Parathyroid adenoma (tissue), 2 donors: Measurements from ENCODE around the gene SAMD4A.

Source experiments
- H2AFZ ChIP-seq: fragments of 300-600 bp; sonication (generic); one replicate; pipeline ENCODE4 v1.7.0; 2017; ENCODE audit warnings: antibody characterized with exemption, mild to moderate bottlenecking
- H3K27ac ChIP-seq: fragments of 300-600 bp; sonication (generic); one replicate; pipeline ENCODE4 v1.7.0; 2017
- H3K27me3 ChIP-seq: fragments of 300-600 bp; sonication (generic); one replicate; pipeline ENCODE4 v1.7.0; 2017; ENCODE audit warnings: low read length; ENCODE audit not compliant: control insufficient read depth, insufficient read depth
- H3K36me3 ChIP-seq: fragments of 300-600 bp; sonication (generic); one replicate; pipeline ENCODE4 v1.7.0; 2017; ENCODE audit warnings: low read length; ENCODE audit not compliant: control insufficient read depth, insufficient read depth
- H3K4me1 ChIP-seq: fragments of 300-600 bp; sonication (generic); one replicate; pipeline ENCODE4 v1.7.0; 2017; ENCODE audit warnings: control low read depth
- H3K4me2 ChIP-seq: fragments of 300-600 bp; sonication (generic); one replicate; pipeline ENCODE4 v1.7.0; 2017; ENCODE audit warnings: low read length
- H3K4me3 ChIP-seq: fragments of 300-600 bp; sonication (generic); one replicate; pipeline ENCODE4 v1.7.0; 2017; ENCODE audit warnings: low read depth, low read length
- H3K79me2 ChIP-seq: fragments of 300-600 bp; sonication (generic); one replicate; pipeline ENCODE4 v1.7.0; 2017; ENCODE audit warnings: control low read depth
- H3K9ac ChIP-seq: fragments of 300-600 bp; sonication (generic); one replicate; pipeline ENCODE4 v1.7.0; 2017; ENCODE audit warnings: mild to moderate bottlenecking
- H3K9me3 ChIP-seq: fragments of 300-600 bp; sonication (generic); one replicate; pipeline ENCODE4 v1.7.0; 2017; ENCODE audit warnings: low read length; ENCODE audit not compliant: control insufficient read depth
- TF ChIP-seq, protein P1 (sequence below): fragments of 300-600 bp; sonication (generic); IDR thresholded peaks from one replicate; pipeline ENCODE4 v1.7.0; 2017; ENCODE audit warnings: antibody characterized with exemption, mild to moderate bottlenecking
- donor health status: primary hyperparathyroidism.

SAMD4A gene

GRCh38 chr14:54776361-54777001 lies 209.6 kb downstream of the SAMD4A start:
- TF ChIP-seq, protein P1, sequence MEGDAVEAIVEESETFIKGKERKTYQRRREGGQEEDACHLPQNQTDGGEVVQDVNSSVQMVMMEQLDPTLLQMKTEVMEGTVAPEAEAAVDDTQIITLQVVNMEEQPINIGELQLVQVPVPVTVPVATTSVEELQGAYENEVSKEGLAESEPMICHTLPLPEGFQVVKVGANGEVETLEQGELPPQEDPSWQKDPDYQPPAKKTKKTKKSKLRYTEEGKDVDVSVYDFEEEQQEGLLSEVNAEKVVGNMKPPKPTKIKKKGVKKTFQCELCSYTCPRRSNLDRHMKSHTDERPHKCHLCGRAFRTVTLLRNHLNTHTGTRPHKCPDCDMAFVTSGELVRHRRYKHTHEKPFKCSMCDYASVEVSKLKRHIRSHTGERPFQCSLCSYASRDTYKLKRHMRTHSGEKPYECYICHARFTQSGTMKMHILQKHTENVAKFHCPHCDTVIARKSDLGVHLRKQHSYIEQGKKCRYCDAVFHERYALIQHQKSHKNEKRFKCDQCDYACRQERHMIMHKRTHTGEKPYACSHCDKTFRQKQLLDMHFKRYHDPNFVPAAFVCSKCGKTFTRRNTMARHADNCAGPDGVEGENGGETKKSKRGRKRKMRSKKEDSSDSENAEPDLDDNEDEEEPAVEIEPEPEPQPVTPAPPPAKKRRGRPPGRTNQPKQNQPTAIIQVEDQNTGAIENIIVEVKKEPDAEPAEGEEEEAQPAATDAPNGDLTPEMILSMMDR, result no peak
- Histone ChIP-seq H3K4me1 (peaks cover 10% of the 10 kb centered on the region), H3K27me3 (no peaks in the 10 kb centered on the region), H3K9me3 (no peaks in the 10 kb centered on the region), H3K4me3 (no peak overlapping the region), H3K9ac (no peak overlapping the region), H3K27ac (no peak overlapping the region), H3K4me2 (no peak overlapping the region), H3K79me2 (no peaks in the 10 kb centered on the region), H2AFZ (no peak overlapping the region), H3K36me3 (no peaks in the 10 kb centered on the region)

- Histone ChIP-seq H3K36me3 (no peaks in the 10 kb centered on the region), H2AFZ (no peak overlapping the region), H3K79me2 (no peaks in the 10 kb centered on the region), H3K27ac (no peak overlapping the region), H3K9me3 (no peaks in the 10 kb centered on the region), H3K4me2 (no peak overlapping the region), H3K9ac (no peak overlapping the region), H3K4me3 (no peak overlapping the region), H3K4me1 (peaks cover 10% of the 10 kb centered on the region), H3K27me3 (no peaks in the 10 kb centered on the region)
- TF ChIP-seq, protein P1, result no peak
Observed at GRCh38 chr14:54777395-54777794, 210.5 kb downstream of the SAMD4A start.

DNA sequence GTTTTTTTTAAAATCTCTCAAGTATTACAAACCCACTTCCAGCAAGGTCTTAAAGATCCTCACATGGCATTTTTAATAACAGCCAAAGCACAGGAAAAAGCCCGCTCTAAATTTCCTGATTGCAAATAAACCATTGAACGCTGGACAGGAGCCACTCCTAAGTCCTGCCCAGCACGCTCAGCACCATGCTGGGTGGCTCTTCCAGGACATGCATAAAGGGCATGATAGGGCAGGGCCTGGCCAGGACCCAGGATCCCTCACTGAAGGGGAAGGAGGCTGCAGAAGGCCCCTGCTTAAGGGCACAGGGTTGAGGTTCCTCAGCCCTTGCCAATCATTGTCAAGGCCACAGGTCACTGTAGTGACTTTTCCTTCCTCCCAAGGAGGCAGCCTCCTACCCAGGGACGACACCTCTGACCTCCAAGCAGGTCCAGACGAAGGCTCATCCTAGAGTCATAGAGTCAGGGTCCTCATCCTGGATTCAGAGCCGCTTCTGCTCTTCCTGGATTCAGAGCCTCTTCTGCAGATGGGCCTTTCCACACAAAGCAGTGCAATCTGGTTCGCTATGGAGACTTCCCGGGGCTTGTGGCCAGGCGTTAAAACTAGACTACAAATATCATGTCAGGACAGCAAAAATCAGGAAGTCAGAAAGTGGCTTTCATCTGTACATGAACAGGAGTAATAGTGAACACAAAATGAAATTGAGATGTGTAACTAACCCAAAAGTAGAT lies 211.9 kb downstream of the SAMD4A start:
- Histone ChIP-seq H3K4me1 (no peaks in the 10 kb centered on the region), H3K9ac (no peak overlapping the region), H3K27ac (no peak overlapping the region), H2AFZ (no peak overlapping the region), H3K9me3 (no peaks in the 10 kb centered on the region), H3K27me3 (no peaks in the 10 kb centered on the region), H3K79me2 (no peaks in the 10 kb centered on the region), H3K4me2 (no peak overlapping the region), H3K36me3 (no peaks in the 10 kb centered on the region), H3K4me3 (no peak overlapping the region)
- TF ChIP-seq, protein P1, result no peak

DNA sequence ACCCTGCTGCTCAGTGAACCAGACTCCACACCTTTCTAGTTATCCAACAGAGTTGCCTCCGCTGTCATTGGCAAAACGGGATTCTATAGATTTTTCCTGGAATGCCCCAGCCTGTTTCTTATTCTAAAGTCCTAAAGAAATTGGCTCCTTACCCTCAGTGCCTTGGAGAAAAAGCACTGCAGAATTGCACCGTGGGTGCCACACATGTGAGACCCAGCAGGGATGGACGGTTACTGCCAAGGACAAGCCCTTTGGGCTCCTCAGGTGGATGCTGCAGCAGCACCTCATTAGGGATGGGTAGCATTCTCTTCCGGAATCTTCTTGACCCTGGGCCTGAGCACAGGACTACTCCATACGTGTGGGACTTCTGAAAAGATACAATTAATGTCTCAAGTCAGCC lies 214.2 kb downstream of the SAMD4A start:
- TF ChIP-seq, protein P1, result no peak
- no peaks in the 10 kb centered on the region for H3K36me3 ChIP-seq

More for the DNA sequence above, 214.2 kb downstream of the SAMD4A start:
- no peak overlapping the region for H2AFZ ChIP-seq
- peaks cover 3% of the 10 kb centered on the region for H3K4me1 ChIP-seq
- H3K9ac ChIP-seq, result no peak overlapping the region
- H3K27ac ChIP-seq, result no peak overlapping the region
- H3K4me2 ChIP-seq, result no peak overlapping the region
- H3K9me3 ChIP-seq, result no peaks in the 10 kb centered on the region
- no peaks in the 10 kb centered on the region for H3K27me3 ChIP-seq
- H3K79me2 ChIP-seq, result no peaks in the 10 kb centered on the region
- no peak overlapping the region for H3K4me3 ChIP-seq
